ENCODE measurements around the gene CCNY. TPM values are rescaled to one million over a fixed set of nuclear protein-coding genes. Genes with fewer than 3 reads are reported as not detected.
"Not testable (repeated sequence)": the region's sequence is repeated elsewhere in the genome, so short reads cannot be mapped to it uniquely, and the experiment has no call there.

CCNY gene
- total and polyA plus RNA-seq, 12 donors: 26.0 to 99.4 (median 88.9) TPM

DNA sequence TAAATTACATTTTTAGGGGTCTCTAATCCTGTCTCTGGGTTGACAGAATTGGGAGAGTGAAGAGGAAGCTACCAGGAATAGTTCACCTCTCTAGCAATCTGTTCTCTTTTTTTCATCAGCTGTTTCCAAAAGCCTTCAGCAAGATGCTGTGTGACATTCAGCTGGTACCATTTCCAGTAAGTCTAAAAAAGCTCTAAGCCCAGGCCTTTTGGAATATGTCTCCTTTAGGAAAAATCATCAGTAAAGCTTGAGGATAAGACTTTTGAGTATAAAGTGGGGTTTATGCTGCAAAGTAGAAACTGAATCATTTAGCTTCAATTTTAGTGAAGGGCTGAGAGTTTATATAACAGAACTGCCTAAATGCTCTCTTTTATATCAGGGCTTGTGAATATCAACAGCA, 81.5 kb downstream of the CCNY start:
- TF ChIP-seq, protein P1, sequence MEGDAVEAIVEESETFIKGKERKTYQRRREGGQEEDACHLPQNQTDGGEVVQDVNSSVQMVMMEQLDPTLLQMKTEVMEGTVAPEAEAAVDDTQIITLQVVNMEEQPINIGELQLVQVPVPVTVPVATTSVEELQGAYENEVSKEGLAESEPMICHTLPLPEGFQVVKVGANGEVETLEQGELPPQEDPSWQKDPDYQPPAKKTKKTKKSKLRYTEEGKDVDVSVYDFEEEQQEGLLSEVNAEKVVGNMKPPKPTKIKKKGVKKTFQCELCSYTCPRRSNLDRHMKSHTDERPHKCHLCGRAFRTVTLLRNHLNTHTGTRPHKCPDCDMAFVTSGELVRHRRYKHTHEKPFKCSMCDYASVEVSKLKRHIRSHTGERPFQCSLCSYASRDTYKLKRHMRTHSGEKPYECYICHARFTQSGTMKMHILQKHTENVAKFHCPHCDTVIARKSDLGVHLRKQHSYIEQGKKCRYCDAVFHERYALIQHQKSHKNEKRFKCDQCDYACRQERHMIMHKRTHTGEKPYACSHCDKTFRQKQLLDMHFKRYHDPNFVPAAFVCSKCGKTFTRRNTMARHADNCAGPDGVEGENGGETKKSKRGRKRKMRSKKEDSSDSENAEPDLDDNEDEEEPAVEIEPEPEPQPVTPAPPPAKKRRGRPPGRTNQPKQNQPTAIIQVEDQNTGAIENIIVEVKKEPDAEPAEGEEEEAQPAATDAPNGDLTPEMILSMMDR (IDR thresholded peaks at IDR 0.05): no peak
- H3K4me1 ChIP-seq: peaks cover 36 to 100% (median 84%) of the 10 kb centered on the region in 9 donors
- peak overlapping the region in 4 of 10 donors; percentile 0 to 74 (median 26) for H3K27ac ChIP-seq
- H3K36me3 ChIP-seq: no peaks in the 10 kb centered on the region
- DNase-seq: no peak
- no peaks in the 10 kb centered on the region for H3K27me3 ChIP-seq
- no peaks in the 10 kb centered on the region for H3K9me3 ChIP-seq
- no peak for ATAC-seq
- intact Hi-C loops (cut with DNase I): no loop called here
- no peak overlapping the region for H3K4me3 ChIP-seq

DNA sequence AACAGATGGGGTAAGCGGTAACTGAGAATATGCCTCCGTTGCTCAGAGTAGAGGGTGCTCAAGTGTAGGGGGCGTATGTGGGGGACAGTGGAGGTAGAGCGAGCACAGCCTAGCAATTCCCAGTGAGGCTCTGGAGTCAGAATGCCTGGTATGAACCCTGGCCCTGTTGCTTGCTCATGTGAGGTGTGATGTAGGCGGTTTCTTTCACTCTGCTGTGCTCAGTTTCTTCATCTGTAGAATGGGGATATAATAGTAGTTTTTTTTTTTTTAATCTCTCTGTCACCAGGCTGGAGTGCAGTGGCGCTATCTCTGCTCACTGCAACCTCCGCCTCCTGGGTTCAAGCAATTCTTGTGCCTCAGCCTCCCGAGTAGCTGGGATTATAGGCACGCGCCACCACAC, 82.3 kb downstream of the CCNY start:
- WGBS, 2 donors: 98% methylated on average over 10 of the region's 10 CpGs
- H3K4me3 ChIP-seq; H3K9me3 ChIP-seq; DNase-seq; H3K36me3 ChIP-seq; intact Hi-C loops (cut with DNase I); H3K27me3 ChIP-seq: not testable (repeated sequence)
- peak overlapping the region in 2 of 10 donors; percentile 25 to 74 for H3K27ac ChIP-seq
- peaks cover 33 to 100% (median 82%) of the 10 kb centered on the region in 9 donors for H3K4me1 ChIP-seq
- peak in 1 of 8 donors; percentile 9 for ATAC-seq

- ATAC-seq: no peak
Measured at GRCh38 chr10:35420044-35420443, 83.7 kb downstream of the CCNY start.

DNA sequence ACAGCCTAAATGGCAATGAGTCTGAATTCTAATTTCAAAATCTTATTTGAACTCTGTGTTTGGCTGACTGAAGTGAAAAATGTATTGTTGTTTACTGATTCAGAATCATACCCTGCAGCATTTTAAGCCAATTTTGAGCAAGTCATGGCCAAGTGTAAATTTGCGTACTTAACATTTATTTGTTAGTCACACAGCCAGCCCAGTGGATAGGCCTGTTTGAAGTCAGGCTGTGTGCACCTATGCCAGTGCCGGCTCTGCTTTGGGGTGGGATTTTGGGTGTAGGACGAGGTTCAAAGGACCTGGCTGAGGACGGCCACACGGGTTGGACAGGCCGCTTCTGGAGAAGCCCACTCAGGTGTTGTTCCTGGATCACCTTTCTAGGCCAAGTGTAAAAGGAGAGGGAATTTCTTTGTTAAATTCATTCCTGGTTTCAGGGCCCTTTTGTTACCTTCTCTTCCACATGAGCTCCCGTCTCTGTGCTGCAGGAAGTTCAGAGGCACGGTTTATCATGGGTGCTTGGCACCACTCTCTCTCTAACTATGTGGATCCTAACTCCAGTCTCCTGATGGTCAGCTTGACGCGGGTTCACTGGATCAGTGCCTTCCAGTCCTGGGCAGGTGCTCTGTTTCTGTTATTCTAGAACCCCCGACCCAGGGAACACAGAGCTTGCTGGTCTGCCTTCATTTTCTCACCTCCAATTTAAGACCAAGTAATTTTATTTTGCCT, 84.7 kb downstream of the CCNY start:
- WGBS, 2 donors: 74 to 76% methylated on average over 11 of the region's 11 CpGs
- H3K4me3 ChIP-seq: no peak overlapping the region
- peak in 6 of 8 donors; percentile 25 to 50 (median 38) for ATAC-seq

More at GRCh38 chr10:35420044-35420443, 83.7 kb downstream of the CCNY start:
- intact Hi-C loops (cut with DNase I): no loop called here
- Histone ChIP-seq H3K27ac (peak overlapping the region in 5 of 10 donors; percentile 20 to 79 (median 54)), H3K27me3 (no peaks in the 10 kb centered on the region), H3K36me3 (peaks cover 0 to 4% (median 0%) of the 10 kb centered on the region in 9 donors), H3K9me3 (no peaks in the 10 kb centered on the region), H3K4me3 (no peak overlapping the region), H3K4me1 (peaks cover 29 to 100% (median 82%) of the 10 kb centered on the region in 9 donors)
- TF ChIP-seq, protein P1 (IDR thresholded peaks at IDR 0.05): no peak
- WGBS, 2 donors: 81 to 84% methylated on average over 2 of the region's 2 CpGs
- no peak for DNase-seq

More for the DNA sequence above, 84.7 kb downstream of the CCNY start:
- peaks cover 33 to 99% (median 85%) of the 10 kb centered on the region in 9 donors for H3K4me1 ChIP-seq
- H3K27ac ChIP-seq: peak overlapping the region in 9 of 10 donors; percentile 44 to 79 (median 55)
- H3K36me3 ChIP-seq: peaks cover 0 to 4% (median 0%) of the 10 kb centered on the region in 9 donors
- no peak for DNase-seq
- no peaks in the 10 kb centered on the region for H3K9me3 ChIP-seq
- H3K27me3 ChIP-seq: no peaks in the 10 kb centered on the region
- TF ChIP-seq, protein P1 (IDR thresholded peaks at IDR 0.05): no peak
- intact Hi-C loops (cut with DNase I): no loop called here
